HEK293 (cell line): ENCODE results near the gene ABTB2.
A peak's percentile ranks its signal among the peaks of the same experiment; 100 is the strongest.

Source experiments
- FEZF1 ChIP-seq: fragments of 450-650 bp; formaldehyde crosslinking; IDR thresholded peaks from 2 replicates; pipeline ENCODE4 v1.5.1; 2016; ENCODE audit warnings: missing biosample characterization, missing genetic modification characterization
- GFI1B ChIP-seq: fragments of 450-650 bp; formaldehyde crosslinking; IDR thresholded peaks from 2 replicates; pipeline ENCODE4 v1.5.1; 2016; ENCODE audit warnings: missing biosample characterization, missing genetic modification characterization
- GLIS1 ChIP-seq: fragments of 450-650 bp; formaldehyde crosslinking; IDR thresholded peaks from 2 replicates; pipeline ENCODE4 v1.5.1; 2016; ENCODE audit warnings: missing biosample characterization, missing genetic modification characterization
- HOXC10 ChIP-seq: sonication (generic); formaldehyde crosslinking; IDR thresholded peaks from 2 replicates; pipeline ENCODE4 v1.8.1; 2023; ENCODE audit warnings: mild to moderate bottlenecking, missing genetic modification reagents
- KLF7 ChIP-seq: fragments of 450-650 bp; formaldehyde crosslinking; IDR thresholded peaks from 2 replicates; pipeline ENCODE4 v1.5.1; 2016; ENCODE audit warnings: missing biosample characterization, missing genetic modification characterization, borderline replicate concordance
- KLF9 ChIP-seq: fragments of 450-650 bp; formaldehyde crosslinking; IDR thresholded peaks from 2 replicates; pipeline ENCODE4 v1.5.1; 2016; ENCODE audit warnings: missing biosample characterization, missing genetic modification characterization, low read depth
- OVOL3 ChIP-seq: fragments of 450-650 bp; formaldehyde crosslinking; IDR thresholded peaks from 2 replicates; pipeline ENCODE4 v1.5.1; 2016; ENCODE audit warnings: missing biosample characterization, missing genetic modification characterization
- SALL2 ChIP-seq: fragments of 450-650 bp; formaldehyde crosslinking; IDR thresholded peaks from 2 replicates; pipeline ENCODE4 v1.5.0; 2017; ENCODE audit warnings: missing biosample characterization, mild to moderate bottlenecking, missing genetic modification characterization, borderline replicate concordance
- TCF7L2 ChIP-seq: IDR thresholded peaks from 2 replicates; pipeline ENCODE4 v1.6.1; 2011; ENCODE audit warnings: low read depth, mild to moderate bottlenecking, inconsistent platforms, low read length, moderate library complexity, borderline replicate concordance
- TSHZ1 ChIP-seq: fragments of 450-650 bp; formaldehyde crosslinking; IDR thresholded peaks from 2 replicates; pipeline ENCODE4 v1.5.1; 2016; ENCODE audit warnings: missing biosample characterization, missing genetic modification characterization, borderline replicate concordance
- ZBTB17 ChIP-seq: fragments of 450-650 bp; formaldehyde crosslinking; IDR thresholded peaks from 2 replicates; pipeline ENCODE4 v1.5.1; 2016; ENCODE audit warnings: missing biosample characterization, missing genetic modification characterization
- ZBTB6 ChIP-seq: fragments of 450-650 bp; formaldehyde crosslinking; IDR thresholded peaks from 2 replicates; pipeline ENCODE4 v1.5.1; 2017; ENCODE audit warnings: missing biosample characterization, missing genetic modification characterization
- ZEB2 ChIP-seq: fragments of 450-650 bp; formaldehyde crosslinking; IDR thresholded peaks from 2 replicates; pipeline ENCODE4 v1.5.1; 2016; ENCODE audit warnings: missing biosample characterization, missing genetic modification characterization
- ZIC2 ChIP-seq: fragments of 450-650 bp; formaldehyde crosslinking; IDR thresholded peaks from 2 replicates; pipeline ENCODE4 v1.5.1; 2016; ENCODE audit warnings: missing biosample characterization, missing genetic modification characterization
- ZNF121 ChIP-seq: fragments of 450-650 bp; formaldehyde crosslinking; IDR thresholded peaks from 2 replicates; pipeline ENCODE4 v1.5.1; 2016; ENCODE audit warnings: missing biosample characterization, missing genetic modification characterization
- ZNF561 ChIP-seq: fragments of 450-650 bp; IDR thresholded peaks from 2 replicates; pipeline ENCODE4 v1.5.1; 2018; ENCODE audit warnings: missing biosample characterization, missing genetic modification characterization, borderline replicate concordance
- ZNF610 ChIP-seq: fragments of 450-650 bp; formaldehyde crosslinking; IDR thresholded peaks from 2 replicates; pipeline ENCODE4 v1.5.1; 2016; ENCODE audit warnings: missing biosample characterization, missing genetic modification characterization, borderline replicate concordance
- ZNF626 ChIP-seq: fragments of 450-650 bp; sonication (Bioruptor Pico); formaldehyde crosslinking; IDR thresholded peaks from 2 replicates; pipeline ENCODE4 v1.5.1; 2018; ENCODE audit warnings: missing biosample characterization, missing genetic modification characterization, inconsistent platforms
- ZNF629 ChIP-seq: fragments of 450-650 bp; formaldehyde crosslinking; IDR thresholded peaks from 2 replicates; pipeline ENCODE4 v1.5.1; 2017; ENCODE audit warnings: missing biosample characterization, missing genetic modification characterization
- ZNF664 ChIP-seq: fragments of 450-650 bp; formaldehyde crosslinking; IDR thresholded peaks from 2 replicates; pipeline ENCODE4 v1.5.1; 2016; ENCODE audit warnings: missing biosample characterization, missing genetic modification characterization
- ZNF777 ChIP-seq: fragments of 450-650 bp; formaldehyde crosslinking; IDR thresholded peaks from 2 replicates; pipeline ENCODE4 v1.5.1; 2017; ENCODE audit warnings: missing biosample characterization, missing genetic modification characterization, borderline replicate concordance
- ZSCAN30 ChIP-seq: fragments of 450-650 bp; IDR thresholded peaks from 2 replicates; pipeline ENCODE4 v1.5.1; 2018; ENCODE audit warnings: missing biosample characterization, mild to moderate bottlenecking, missing genetic modification characterization, moderate library complexity
- TF ChIP-seq, protein P1 (sequence below): fragments of 450-650 bp; formaldehyde crosslinking; IDR thresholded peaks from 2 replicates; pipeline ENCODE4 v1.5.1; 2017; ENCODE audit warnings: missing biosample characterization, missing genetic modification characterization

The ABTB2 gene

GRCh38 chr11:34223021-34223813, 134.6 kb downstream of the ABTB2 start (continued):
- no peak for TF ChIP-seq SALL2 (tag by site-specific recombination)
- 0 out of 2 replicates have a peak, but pooled peaks have one; percentile 40 for TF ChIP-seq ZNF664
- no peak for TF ChIP-seq KLF9
- TF ChIP-seq ZNF777 (tag by site-specific recombination) = no peak
- no peak for TF ChIP-seq ZNF626
- TF ChIP-seq FEZF1 = peak; percentile 96
- 0 out of 2 replicates have a peak, but pooled peaks have one; percentile 22 for TF ChIP-seq ZNF121
- no peak for TF ChIP-seq HOXC10 (CRISPR knock-in tag)
- TF ChIP-seq ZNF610 = 0 out of 2 replicates have a peak, but pooled peaks have one; percentile 27
- TF ChIP-seq OVOL3 = peak; percentile 87
- peak; percentile 91 for TF ChIP-seq TSHZ1 (tag by site-specific recombination)
- TF ChIP-seq TCF7L2 = peak; percentile 25; the same call in 1 of the 2 replicates
- TF ChIP-seq ZBTB6 (tag by site-specific recombination) = no peak
- TF ChIP-seq ZBTB17 (tag by site-specific recombination) = peak; percentile 94
- TF ChIP-seq ZSCAN30 (tag by site-specific recombination) = peak; percentile 87; the same call in 1 of the 2 replicates
- TF ChIP-seq KLF7 = peak; percentile 67; the same call in 1 of the 2 replicates
- TF ChIP-seq GFI1B (tag by site-specific recombination) = peak; percentile 61; the same call in 1 of the 2 replicates
- peak; percentile 78 for TF ChIP-seq ZIC2 (tag by site-specific recombination)
- TF ChIP-seq, protein P1, sequence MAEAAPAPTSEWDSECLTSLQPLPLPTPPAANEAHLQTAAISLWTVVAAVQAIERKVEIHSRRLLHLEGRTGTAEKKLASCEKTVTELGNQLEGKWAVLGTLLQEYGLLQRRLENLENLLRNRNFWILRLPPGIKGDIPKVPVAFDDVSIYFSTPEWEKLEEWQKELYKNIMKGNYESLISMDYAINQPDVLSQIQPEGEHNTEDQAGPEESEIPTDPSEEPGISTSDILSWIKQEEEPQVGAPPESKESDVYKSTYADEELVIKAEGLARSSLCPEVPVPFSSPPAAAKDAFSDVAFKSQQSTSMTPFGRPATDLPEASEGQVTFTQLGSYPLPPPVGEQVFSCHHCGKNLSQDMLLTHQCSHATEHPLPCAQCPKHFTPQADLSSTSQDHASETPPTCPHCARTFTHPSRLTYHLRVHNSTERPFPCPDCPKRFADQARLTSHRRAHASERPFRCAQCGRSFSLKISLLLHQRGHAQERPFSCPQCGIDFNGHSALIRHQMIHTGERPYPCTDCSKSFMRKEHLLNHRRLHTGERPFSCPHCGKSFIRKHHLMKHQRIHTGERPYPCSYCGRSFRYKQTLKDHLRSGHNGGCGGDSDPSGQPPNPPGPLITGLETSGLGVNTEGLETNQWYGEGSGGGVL = peak; percentile 64
- TF ChIP-seq ZEB2 (tag by site-specific recombination) = peak; percentile 92
- TF ChIP-seq ZNF561 (tag by site-specific recombination) = peak; percentile 80; the same call in 1 of the 2 replicates
- TF ChIP-seq ZNF629 (tag by site-specific recombination) = peak; percentile 77
- peak; percentile 98 for TF ChIP-seq GLIS1 (tag by site-specific recombination)
